Progenitor cell of endocrine pancreas (in vitro differentiated cells): ENCODE results near the gene CMC1. TPM values are rescaled to one million over a fixed set of nuclear protein-coding genes. Genes with fewer than 3 reads are reported as not detected.

Source experiments
- total RNA-seq: library from RNA; stranded (reverse); gene quantifications from 2 replicates; pipeline ENCODE4 v1.2.1, GENCODE V29; 2021

The CMC1 gene
- total RNA-seq, 1 donor from 2014 or later = 16.2 TPM

Other genes with a start within 250 kb of the CMC1 start
- gene ZCWPW2, start 107.1 kb downstream of the CMC1 start, total RNA-seq = 0.81 TPM in 1 of 2 replicates, not detected in the other
- gene AZI2, start 107.2 kb downstream of the CMC1 start, total RNA-seq = 57.1 and 64.3 TPM in 2 replicates